ENCODE data around the gene LYST.

The LYST gene

DNA sequence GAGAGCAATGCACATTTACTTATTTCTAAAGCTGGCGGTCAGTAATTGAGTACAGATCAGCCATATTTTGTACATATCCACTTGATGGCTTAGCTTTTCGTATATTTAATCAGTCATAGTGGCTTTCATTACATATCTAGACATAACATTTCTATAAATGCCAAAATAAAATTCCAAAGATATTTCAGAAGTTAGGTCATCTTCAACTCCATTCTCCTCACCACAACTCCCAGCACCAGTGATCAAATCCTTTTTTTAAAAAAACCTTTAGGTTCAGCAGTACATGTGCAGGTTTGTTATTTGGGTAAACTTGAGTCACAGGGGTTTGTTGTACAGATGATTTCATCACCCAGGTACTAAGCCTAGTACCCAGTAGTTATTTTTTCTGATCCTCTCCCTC, 163.2 kb downstream of the LYST start:
- no peak for DNase-seq

GRCh38 chr1:235702412-235702811, 164.3 kb downstream of the LYST start:
- no peak for DNase-seq

- DNase-seq: peak; percentile 9
These were observed 169.2 kb downstream of the LYST start for GRCh38 chr1:235697508-235697907.

DNA sequence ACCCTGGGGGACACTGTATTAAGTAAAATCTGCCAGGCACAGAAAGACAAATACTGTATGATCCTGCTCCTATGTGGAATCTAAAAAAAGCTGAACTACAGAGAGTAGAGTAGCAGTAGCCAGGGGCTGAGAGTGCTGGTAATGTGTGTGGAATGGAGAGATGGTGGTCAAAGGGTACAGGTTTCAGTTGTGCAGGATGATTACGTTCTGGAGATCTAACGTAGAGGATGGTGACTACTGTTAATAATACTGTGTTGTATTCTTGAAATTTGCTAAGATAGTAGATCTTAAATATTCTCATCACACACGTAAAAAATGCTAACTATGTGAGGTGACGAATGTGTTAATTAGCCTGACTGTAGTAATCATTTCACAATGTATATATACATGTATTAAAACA, 177.3 kb downstream of the LYST start:
- no peak for DNase-seq

DNA sequence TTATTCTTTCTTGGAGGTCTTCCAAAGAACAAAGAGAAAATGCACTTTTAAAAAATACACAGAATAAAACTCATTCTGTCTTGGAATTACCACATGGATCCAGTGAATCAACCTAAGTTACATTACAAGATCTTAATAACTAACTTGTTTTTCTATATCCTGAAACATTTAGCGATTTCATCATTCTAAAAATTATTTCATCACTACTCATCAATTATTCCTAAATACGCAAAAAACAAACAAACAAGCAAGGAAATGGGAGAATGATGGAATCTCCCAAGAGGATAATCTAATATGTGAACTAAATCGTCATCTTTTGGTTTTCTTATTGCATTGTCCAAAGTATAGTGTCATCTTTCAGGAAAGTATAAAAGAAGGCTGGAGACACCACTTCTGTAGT, 178.6 kb downstream of the LYST start:
- no peak for DNase-seq

DNA sequence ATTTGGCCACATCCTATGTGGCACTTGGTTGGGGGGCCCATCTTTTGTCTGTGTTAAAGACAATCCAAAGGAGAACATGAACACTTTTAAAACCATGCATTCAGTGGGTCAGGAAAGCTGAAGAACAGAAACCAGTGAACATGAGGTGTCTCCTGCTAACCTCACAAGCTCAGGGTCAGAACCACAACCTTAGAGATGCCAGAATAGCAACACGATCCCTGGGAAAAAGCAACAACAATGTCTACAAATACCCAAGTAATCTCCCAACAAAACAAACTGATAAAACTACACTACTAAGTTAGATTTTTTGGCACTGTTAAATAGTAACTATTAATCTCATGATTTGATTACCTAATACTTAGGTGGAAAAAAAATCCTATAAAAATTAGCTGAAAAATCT, 183.1 kb downstream of the LYST start:
- DNase-seq: no peak

GRCh38 chr1:235682216-235682615, 184.5 kb downstream of the LYST start:
- DNase-seq: no peak

DNA sequence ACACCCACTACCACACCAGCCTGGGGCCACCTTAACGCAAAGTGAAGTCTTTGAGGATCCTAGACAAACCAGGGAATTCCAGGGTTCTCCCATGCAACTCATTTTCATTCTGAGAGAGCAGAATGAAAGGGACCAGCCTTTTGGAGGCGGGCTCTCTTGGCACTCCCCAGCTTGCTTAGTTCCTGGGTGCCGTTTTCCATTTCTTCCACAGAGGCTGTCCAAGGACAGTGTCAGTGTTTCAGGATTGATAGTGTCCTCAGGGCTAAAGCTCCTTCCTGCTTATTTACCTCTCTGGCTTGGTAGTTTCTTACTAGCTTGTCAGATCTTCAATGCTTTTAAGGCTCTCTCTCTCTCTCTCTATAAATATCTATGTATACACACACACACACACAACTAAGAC, 187.1 kb downstream of the LYST start:
- no peak for DNase-seq

DNA sequence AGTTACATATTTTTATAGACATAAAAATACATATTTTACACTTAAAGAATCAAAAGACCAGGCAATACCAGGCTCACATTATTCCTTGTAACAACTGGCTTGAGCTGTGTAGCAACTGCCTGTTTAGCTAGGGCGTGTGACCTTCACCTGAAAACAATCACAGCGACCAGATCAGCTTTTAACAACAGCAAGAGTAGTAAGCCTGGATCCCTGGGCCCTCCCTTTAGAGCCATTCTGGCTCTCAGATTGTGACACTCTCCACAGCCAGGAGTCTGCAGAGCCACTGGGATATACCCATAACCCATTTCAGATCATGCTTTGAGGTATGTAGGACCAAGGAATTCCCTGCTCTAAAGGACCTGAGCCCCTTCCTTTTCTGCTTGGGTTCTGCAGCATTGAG, 187.7 kb downstream of the LYST start:
- DNase-seq: no peak

DNA sequence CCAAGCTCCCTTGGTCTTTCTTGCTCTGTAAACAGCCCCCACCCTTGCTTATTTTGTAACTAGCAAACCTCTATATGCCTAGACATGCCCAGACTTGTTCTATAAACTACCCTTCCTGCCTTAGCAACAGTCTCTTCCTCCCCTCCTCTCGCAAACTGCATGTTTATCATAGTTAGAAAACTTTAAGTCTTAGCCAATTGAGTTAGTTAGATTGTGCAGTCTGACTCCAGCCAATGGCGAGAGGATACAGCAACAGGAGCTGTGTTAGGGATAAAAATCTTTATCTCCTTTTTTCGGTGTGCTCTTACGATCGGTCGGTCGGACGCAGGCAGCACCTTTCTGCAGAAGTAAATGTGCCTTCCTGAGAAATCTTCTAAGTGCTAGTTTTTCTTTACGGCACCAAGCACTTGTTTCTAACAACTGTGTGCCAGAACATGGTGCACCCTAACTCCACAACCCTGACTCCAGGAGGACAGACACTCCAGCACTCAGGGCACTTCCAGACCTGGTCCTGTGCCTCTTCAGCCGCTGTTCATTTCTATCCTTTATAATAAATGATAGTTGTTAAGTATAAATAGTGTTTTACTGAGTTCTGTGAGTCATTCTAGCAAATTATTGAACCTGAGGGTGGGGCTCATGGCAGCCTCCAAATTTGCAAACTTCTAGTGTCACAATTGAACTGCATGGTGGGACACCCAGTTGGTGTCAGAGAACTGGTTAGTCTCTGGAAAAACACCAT, 191.4 kb downstream of the LYST start:
- no peak for DNase-seq

- no peak for DNase-seq
These were observed 192.7 kb downstream of the LYST start for GRCh38 chr1:235673981-235674380.

- DNase-seq: no peak
These were observed 194.7 kb downstream of the LYST start for GRCh38 chr1:235671992-235672391.

- DNase-seq: no peak
These were observed 196.4 kb downstream of the LYST start for GRCh38 chr1:235670157-235670776.

DNA sequence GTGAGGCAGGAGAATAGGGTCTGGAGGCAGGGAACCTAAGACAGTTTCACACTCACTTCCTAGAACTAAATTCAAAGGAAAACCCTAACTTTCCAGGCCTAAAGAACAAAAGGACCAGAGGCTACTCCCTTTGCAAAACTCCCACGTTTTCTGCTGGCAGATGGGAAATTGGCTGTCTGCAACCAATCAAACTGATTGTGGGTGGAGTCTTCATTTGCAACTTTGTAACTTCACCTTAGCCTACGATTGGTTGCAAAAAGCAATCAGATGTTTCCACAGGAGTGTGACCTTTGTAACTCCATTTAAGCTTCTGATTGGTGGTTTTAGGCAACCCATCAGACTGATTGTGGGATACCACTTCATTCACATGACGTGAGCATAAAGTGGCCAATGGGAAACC, 197.4 kb downstream of the LYST start:
- no peak for DNase-seq

- no peak for DNase-seq
These were observed 203.1 kb downstream of the LYST start for GRCh38 chr1:235663628-235664027.

GRCh38 chr1:235661568-235661967, 205.1 kb downstream of the LYST start:
- no peak for DNase-seq

- DNase-seq: no peak
These were observed 207.4 kb downstream of the LYST start for GRCh38 chr1:235659186-235659771.

GRCh38 chr1:235657747-235658526, 208.8 kb downstream of the LYST start:
- no peak for DNase-seq

DNA sequence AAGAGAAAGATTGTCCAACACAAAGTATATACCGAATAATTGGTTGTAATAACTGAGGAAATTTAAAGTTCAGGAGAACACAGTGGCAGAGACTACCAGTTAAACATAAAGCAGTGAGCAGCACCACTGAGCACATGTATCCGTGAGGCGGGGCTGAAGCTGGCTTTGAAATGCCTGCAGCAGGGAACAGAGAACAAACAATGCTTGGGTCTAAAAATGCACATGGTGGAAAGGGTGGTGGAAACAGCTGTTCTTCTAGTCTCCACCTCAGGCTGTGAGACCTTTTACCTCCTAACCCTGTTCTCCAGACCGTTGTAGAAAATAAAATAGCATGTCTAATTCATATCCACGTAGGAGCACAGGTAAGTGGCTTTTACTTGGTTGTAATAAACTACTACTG, 209.4 kb downstream of the LYST start:
- no peak for DNase-seq

DNA sequence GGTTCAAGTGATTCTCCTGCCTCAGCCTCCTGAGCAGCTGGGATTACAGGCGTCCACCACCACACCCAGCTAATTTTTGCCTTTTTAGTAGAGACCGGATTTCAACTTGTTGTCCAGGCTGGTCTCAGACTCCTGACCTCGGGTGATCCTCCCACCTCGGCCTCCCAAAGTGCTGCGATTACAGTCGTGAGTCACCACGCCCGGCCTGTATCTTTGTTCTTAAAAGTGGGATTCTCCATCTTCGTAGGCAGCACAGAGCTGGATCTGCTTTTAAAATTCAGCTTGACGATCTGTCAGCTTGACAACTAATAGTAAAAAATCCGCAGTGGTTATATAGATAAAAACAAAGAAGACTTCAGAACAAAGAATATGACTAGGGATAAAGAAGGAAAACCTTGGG, 214.3 kb downstream of the LYST start:
- DNase-seq: no peak

DNA sequence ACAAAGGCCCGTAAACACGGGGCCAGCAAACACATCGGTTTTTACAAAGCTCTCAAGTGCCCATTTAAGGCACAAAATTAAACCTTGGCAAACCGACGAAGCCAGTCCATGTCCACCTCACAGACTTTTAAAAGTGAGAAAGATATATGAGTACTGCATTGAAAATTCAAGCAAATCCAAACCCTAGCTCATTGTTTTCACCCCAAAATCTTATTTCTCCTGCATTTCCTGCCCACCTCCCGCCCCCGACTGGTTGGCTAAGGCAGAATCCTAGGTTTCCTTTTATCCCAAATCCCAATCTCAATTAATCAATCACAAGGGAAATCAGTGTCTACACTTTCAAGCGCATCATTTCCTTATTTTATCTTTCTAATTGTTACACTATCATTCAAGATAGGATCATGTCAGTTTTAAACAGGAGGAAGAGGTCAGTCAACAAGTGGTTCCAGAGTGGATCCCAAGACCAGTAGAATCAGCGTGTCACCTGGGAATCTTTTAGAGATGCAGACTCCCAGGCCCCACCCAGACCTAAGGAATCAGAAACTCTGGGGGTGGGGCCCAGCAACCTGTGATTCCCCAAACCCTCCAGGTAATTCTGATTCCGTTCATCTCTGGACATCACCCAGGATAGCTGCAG, 215.4 kb downstream of the LYST start:
- no peak for DNase-seq

- DNase-seq: peak; percentile 24
These were observed 216.2 kb downstream of the LYST start for GRCh38 chr1:235650341-235651169.

All from stimulated activated CD4-positive, alpha-beta T cell treated with anti-CD3 and anti-CD28 coated beads, Interleukin-15, amount 100 ng/mL, for 24 hours (primary cell).